OCI-LY1 (cell line): ENCODE results near the gene RSAD1.

ENCODE experiments used
- H2AFZ ChIP-seq: fragments of 200-600 bp; sonication (generic), shearing (Covaris generic); 2 replicates; pipeline ENCODE4 v1.6.0; 2014; ENCODE audit warnings: antibody characterized with exemption, mild to moderate bottlenecking, low read length
- H3F3A ChIP-seq: fragments of 200-600 bp; sonication (generic), shearing (Covaris generic); 2 replicates; pipeline ENCODE4 v1.6.0; 2014; ENCODE audit warnings: mild to moderate bottlenecking, antibody characterized with exemption, low read length, moderate library complexity; ENCODE audit not compliant: insufficient read depth
- H3K27ac ChIP-seq: fragments of 200-600 bp; sonication (generic); 2 replicates; pipeline ENCODE4 v1.5.1; 2014; ENCODE audit warnings: low read length, mixed run types, mild to moderate bottlenecking, low read depth; ENCODE audit not compliant: poor library complexity, severe bottlenecking
- H3K27me3 ChIP-seq: fragments of 200-600 bp; sonication (generic); 2 replicates; pipeline ENCODE4 v1.6.0; 2014; ENCODE audit warnings: antibody characterized with exemption, mild to moderate bottlenecking, low read length, moderate library complexity; ENCODE audit not compliant: insufficient read depth
- H3K36me3 ChIP-seq: fragments of 200-600 bp; sonication (generic); 2 replicates; pipeline ENCODE4 v1.6.1; 2014; ENCODE audit warnings: mild to moderate bottlenecking, antibody characterized with exemption, low read length, moderate library complexity, mixed read lengths; ENCODE audit not compliant: insufficient read depth
- H3K4me1 ChIP-seq: fragments of 200-600 bp; sonication (generic); 2 replicates; pipeline ENCODE4 v1.5.1; 2014; ENCODE audit warnings: mild to moderate bottlenecking, low read length, moderate library complexity; ENCODE audit not compliant: insufficient read depth, severe bottlenecking
- H3K4me2 ChIP-seq: fragments of 200-600 bp; sonication (generic), shearing (Covaris generic); 2 replicates; pipeline ENCODE4 v1.6.1; 2014; ENCODE audit warnings: low read length
- H3K4me3 ChIP-seq: fragments of 200-600 bp; sonication (generic); 2 replicates; pipeline ENCODE4 v1.5.1; 2014; ENCODE audit warnings: low read length, low read depth, mild to moderate bottlenecking, mixed read lengths; ENCODE audit not compliant: poor library complexity, severe bottlenecking
- H3K79me2 ChIP-seq: fragments of 200-600 bp; shearing (Covaris generic); 2 replicates; pipeline ENCODE4 v1.6.1; 2016; ENCODE audit warnings: mixed run types, low read length, mixed read lengths; ENCODE audit not compliant: insufficient read depth
- H3K9ac ChIP-seq: fragments of 200-600 bp; sonication (generic), shearing (Covaris generic); 2 replicates; pipeline ENCODE4 v1.6.1; 2014; ENCODE audit warnings: mild to moderate bottlenecking, low read length, mixed read lengths
- H3K9me2 ChIP-seq: fragments of 200-600 bp; sonication (generic), shearing (Covaris generic); 2 replicates; pipeline ENCODE4 v1.6.1; 2014; ENCODE audit warnings: low read depth, mild to moderate bottlenecking, low read length, mixed read lengths
- H3K9me3 ChIP-seq: fragments of 200-600 bp; shearing (Covaris generic); 2 replicates; pipeline ENCODE4 v1.6.1; 2014; ENCODE audit warnings: low read length, mixed read lengths
- H4K20me1 ChIP-seq: fragments of 200-600 bp; sonication (generic), shearing (Covaris generic); 2 replicates; pipeline ENCODE4 v1.6.0; 2016; ENCODE audit warnings: mild to moderate bottlenecking, low read length; ENCODE audit not compliant: insufficient read depth
- CTCF ChIP-seq: fragments of 200-600 bp; sonication (generic), shearing (Covaris generic); IDR thresholded peaks from 2 replicates; pipeline ENCODE4 v1.5.1; 2017; ENCODE audit warnings: mild to moderate bottlenecking, antibody characterized with exemption, low read length, moderate library complexity, mixed read lengths
- EZH2 ChIP-seq: fragments of 200-600 bp; sonication (generic), shearing (Covaris generic); IDR thresholded peaks from 2 replicates; pipeline ENCODE4 v1.8.0; 2017; ENCODE audit warnings: borderline replicate concordance, mixed run types, mild to moderate bottlenecking, antibody characterized with exemption, low read length, moderate library complexity, mixed read lengths

The RSAD1 gene

GRCh38 chr17:50513495-50513894, 34.8 kb downstream of the RSAD1 start:
- Histone ChIP-seq H3K4me2 (no peak overlapping the region), H3K4me1 (peaks cover 4% of the 10 kb centered on the region), H3K9me3 (no peaks in the 10 kb centered on the region), H2AFZ (no peak overlapping the region), H3K27me3 (peaks cover 4% of the 10 kb centered on the region), H3K9me2 (no peaks in the 10 kb centered on the region), H3K27ac (no peak overlapping the region), H3K4me3 (no peak overlapping the region), H3K36me3 (no peaks in the 10 kb centered on the region), H3K79me2 (no peaks in the 10 kb centered on the region), H3K9ac (no peak overlapping the region), H3F3A (no peaks in the 10 kb centered on the region), H4K20me1 (no peaks in the 10 kb centered on the region)
- TF ChIP-seq EZH2: no peak
- TF ChIP-seq CTCF: no peak

GRCh38 chr17:50514388-50514787, 35.7 kb downstream of the RSAD1 start:
- no peaks in the 10 kb centered on the region for H3K9me3 ChIP-seq
- no peak overlapping the region for H3K27ac ChIP-seq
- H3K4me1 ChIP-seq: no peaks in the 10 kb centered on the region
- H3F3A ChIP-seq: no peaks in the 10 kb centered on the region
- H3K9ac ChIP-seq: no peak overlapping the region
- no peak overlapping the region for H3K4me3 ChIP-seq
- no peak overlapping the region for H2AFZ ChIP-seq
- no peaks in the 10 kb centered on the region for H3K9me2 ChIP-seq
- no peaks in the 10 kb centered on the region for H3K36me3 ChIP-seq
- no peak for TF ChIP-seq EZH2
- TF ChIP-seq CTCF: no peak
- H3K27me3 ChIP-seq: peaks cover 4% of the 10 kb centered on the region
- H3K79me2 ChIP-seq: no peaks in the 10 kb centered on the region
- H4K20me1 ChIP-seq: no peaks in the 10 kb centered on the region
- H3K4me2 ChIP-seq: no peak overlapping the region

GRCh38 chr17:50514936-50515702, 36.5 kb downstream of the RSAD1 start:
- Histone ChIP-seq H3K27me3 (peaks cover 4% of the 10 kb centered on the region), H3K36me3 (no peaks in the 10 kb centered on the region), H3K9me2 (no peaks in the 10 kb centered on the region), H4K20me1 (no peaks in the 10 kb centered on the region), H3K27ac (no peak overlapping the region), H2AFZ (no peak overlapping the region), H3K9me3 (no peaks in the 10 kb centered on the region), H3F3A (no peaks in the 10 kb centered on the region), H3K4me2 (no peak overlapping the region), H3K79me2 (no peaks in the 10 kb centered on the region), H3K4me3 (no peak overlapping the region), H3K9ac (no peak overlapping the region), H3K4me1 (no peaks in the 10 kb centered on the region)
- no peak for TF ChIP-seq EZH2
- no peak for TF ChIP-seq CTCF
